ENCODE results near the gene SLC9C1.

The SLC9C1 gene

GRCh38 chr3:112228786-112229185 is 65.2 kb downstream of the SLC9C1 start:
- H3F3A ChIP-seq (ENCODE audit: low read depth), result no peaks in the 10 kb centered on the region
- peaks cover 13% of the 10 kb centered on the region; the same call in 1 of the 2 replicates for H3K9me3 ChIP-seq (ENCODE audit: insufficient read depth, low read depth, low read length)
- no peak overlapping the region for H2AFZ ChIP-seq (ENCODE audit: low read length)
- no peaks in the 10 kb centered on the region for H3K36me3 ChIP-seq (ENCODE audit: insufficient read depth, low read length)
- no peaks in the 10 kb centered on the region for H3K9me2 ChIP-seq (replicated peaks; ENCODE audit: low read depth, low read length)
- H4K20me1 ChIP-seq (ENCODE audit: insufficient read depth, low read length, poor library complexity, severe bottlenecking), result no peaks in the 10 kb centered on the region
- H3K79me2 ChIP-seq (ENCODE audit: insufficient read depth, low read length), result no peaks in the 10 kb centered on the region
- TF ChIP-seq EZH2phosphoT487 (IDR thresholded peaks at IDR 0.05; ENCODE audit: borderline replicate concordance) (no peak), CTCF (conservative IDR thresholded peaks at IDR 0.05; ENCODE audit: low read length) (no peak)
- H3K4me1 ChIP-seq (ENCODE audit: insufficient read depth, low read length, poor library complexity, severe bottlenecking), result no peaks in the 10 kb centered on the region
- no peak overlapping the region for H3K4me3 ChIP-seq (ENCODE audit: low read length, poor library complexity, severe bottlenecking)
- H3K27me3 ChIP-seq (ENCODE audit: insufficient read depth, low read length, poor library complexity, severe bottlenecking), result no peaks in the 10 kb centered on the region
- H3K9ac ChIP-seq (ENCODE audit: low read depth, low read length, poor library complexity, severe bottlenecking), result no peak overlapping the region
- no peak overlapping the region for H3K4me2 ChIP-seq (ENCODE audit: low read depth, low read length, poor library complexity, severe bottlenecking)

DNA sequence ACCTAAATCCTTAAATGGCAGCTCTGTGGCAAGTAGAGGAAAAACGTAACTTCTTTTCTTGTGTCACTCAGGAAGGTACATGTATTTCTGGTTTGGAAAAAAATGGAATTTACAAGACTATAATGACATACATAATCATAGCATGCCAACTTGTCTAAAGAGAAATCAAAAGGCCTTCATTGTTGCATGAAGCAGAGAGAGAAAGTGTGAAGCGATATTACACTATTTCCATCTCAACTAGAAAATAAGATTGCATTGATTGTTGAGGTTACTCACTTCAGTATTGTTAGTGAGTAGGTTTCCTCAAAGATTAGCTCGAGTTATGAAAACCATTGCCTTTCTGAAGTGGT is 93.7 kb downstream of the SLC9C1 start:
- Histone ChIP-seq H3K27me3 (ENCODE audit: insufficient read depth, low read length, poor library complexity, severe bottlenecking) (no peaks in the 10 kb centered on the region), H3K36me3 (ENCODE audit: insufficient read depth, low read length) (no peaks in the 10 kb centered on the region), H3F3A (ENCODE audit: low read depth) (no peaks in the 10 kb centered on the region), H3K4me3 (ENCODE audit: low read length, poor library complexity, severe bottlenecking) (no peak overlapping the region), H3K4me1 (ENCODE audit: insufficient read depth, low read length, poor library complexity, severe bottlenecking) (no peaks in the 10 kb centered on the region), H2AFZ (ENCODE audit: low read length) (no peak overlapping the region), H3K79me2 (ENCODE audit: insufficient read depth, low read length) (no peaks in the 10 kb centered on the region), H3K9me2 (replicated peaks; ENCODE audit: low read depth, low read length) (no peaks in the 10 kb centered on the region), H3K9me3 (ENCODE audit: insufficient read depth, low read depth, low read length) (no peaks in the 10 kb centered on the region), H3K4me2 (ENCODE audit: low read depth, low read length, poor library complexity, severe bottlenecking) (no peak overlapping the region), H3K9ac (ENCODE audit: low read depth, low read length, poor library complexity, severe bottlenecking) (no peak overlapping the region), H4K20me1 (ENCODE audit: insufficient read depth, low read length, poor library complexity, severe bottlenecking) (no peaks in the 10 kb centered on the region)
- TF ChIP-seq EZH2phosphoT487 (IDR thresholded peaks at IDR 0.05; ENCODE audit: borderline replicate concordance) (no peak), CTCF (conservative IDR thresholded peaks at IDR 0.05; ENCODE audit: low read length) (no peak)

DNA sequence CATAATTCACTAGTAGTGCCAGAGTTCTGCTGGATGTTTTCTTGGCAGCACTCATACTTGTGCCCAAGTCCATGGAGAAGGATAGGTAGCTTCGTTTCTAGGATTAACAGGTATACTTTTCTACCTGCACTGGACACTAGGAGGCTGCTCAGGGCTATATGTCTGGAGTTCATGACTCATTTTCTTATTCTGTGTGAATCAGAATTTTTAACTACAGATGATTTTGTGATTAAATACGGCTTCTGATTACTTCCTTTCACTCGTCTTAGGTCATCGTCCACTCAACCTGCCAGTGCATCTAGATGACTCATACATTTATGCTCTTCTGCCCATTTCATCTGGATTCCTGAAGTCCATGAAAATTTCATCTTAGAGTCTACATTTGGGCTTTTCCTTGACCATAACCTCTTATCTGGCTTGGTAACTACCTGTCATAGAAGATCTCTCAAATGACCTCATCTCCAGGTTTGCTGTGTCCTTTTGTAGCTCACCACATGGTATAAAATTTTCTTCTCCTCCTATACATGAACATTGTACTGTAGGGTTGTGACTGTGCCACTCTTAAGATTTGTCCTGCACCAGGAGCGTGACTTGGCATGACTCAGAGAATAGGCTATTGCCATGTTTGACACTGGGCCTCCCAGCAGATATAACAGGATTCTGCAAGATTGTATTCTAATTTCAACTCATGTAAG is 94.2 kb downstream of the SLC9C1 start:
- Histone ChIP-seq H3K36me3 (ENCODE audit: insufficient read depth, low read length) (no peaks in the 10 kb centered on the region), H3K9me2 (replicated peaks; ENCODE audit: low read depth, low read length) (no peaks in the 10 kb centered on the region), H3K79me2 (ENCODE audit: insufficient read depth, low read length) (no peaks in the 10 kb centered on the region), H3K27me3 (ENCODE audit: insufficient read depth, low read length, poor library complexity, severe bottlenecking) (no peaks in the 10 kb centered on the region), H3K4me2 (ENCODE audit: low read depth, low read length, poor library complexity, severe bottlenecking) (no peak overlapping the region), H3K9ac (ENCODE audit: low read depth, low read length, poor library complexity, severe bottlenecking) (no peak overlapping the region), H3K4me1 (ENCODE audit: insufficient read depth, low read length, poor library complexity, severe bottlenecking) (no peaks in the 10 kb centered on the region), H3F3A (ENCODE audit: low read depth) (no peaks in the 10 kb centered on the region), H2AFZ (ENCODE audit: low read length) (no peak overlapping the region), H3K9me3 (ENCODE audit: insufficient read depth, low read depth, low read length) (peaks cover 5% of the 10 kb centered on the region; the same call in 1 of the 2 replicates), H3K4me3 (ENCODE audit: low read length, poor library complexity, severe bottlenecking) (no peak overlapping the region), H4K20me1 (ENCODE audit: insufficient read depth, low read length, poor library complexity, severe bottlenecking) (no peaks in the 10 kb centered on the region)
- no peak for TF ChIP-seq EZH2phosphoT487 (IDR thresholded peaks at IDR 0.05; ENCODE audit: borderline replicate concordance)
- TF ChIP-seq CTCF (conservative IDR thresholded peaks at IDR 0.05; ENCODE audit: low read length), result no peak
